Neural crest cell (in vitro differentiated cells): Measurements from ENCODE around the gene FAF1. TPM values are rescaled to one million over a fixed set of nuclear protein-coding genes. Genes with fewer than 3 reads are reported as not detected.

ENCODE experiments used
- DNase-seq: peaks from one replicate; pipeline ENCODE4 v3.0.0; 2021; ENCODE audit warnings: low read depth, mixed read lengths, low spot score
- H3K27ac Mint-ChIP-seq: one replicate; pipeline ENCODE4 v1.8.0; 2021; ENCODE audit warnings: mild to moderate bottlenecking, mixed read lengths; ENCODE audit not compliant: unreplicated experiment
- H3K27me3 Mint-ChIP-seq: 2 replicates; pipeline ENCODE4 v1.8.0; 2021; ENCODE audit warnings: low read depth, mild to moderate bottlenecking, mixed read lengths
- H3K36me3 Mint-ChIP-seq: 2 replicates; pipeline ENCODE4 v1.8.0; 2021; ENCODE audit warnings: low read depth, mild to moderate bottlenecking, mixed read lengths
- H3K4me1 Mint-ChIP-seq: 2 replicates; pipeline ENCODE4 v1.8.0; 2021; ENCODE audit warnings: mixed read lengths
- H3K4me3 Mint-ChIP-seq: one replicate; pipeline ENCODE4 v1.8.0; 2021; ENCODE audit warnings: mild to moderate bottlenecking, mixed read lengths
- H3K9me3 Mint-ChIP-seq: 2 replicates; pipeline ENCODE4 v1.8.0; 2021; ENCODE audit warnings: mixed read lengths
- CTCF ChIP-seq: fragments of 200-600 bp; sonication (generic); conservative IDR thresholded peaks from 2 replicates; pipeline ENCODE4 v1.5.0; 2021; ENCODE audit warnings: antibody characterized with exemption, mild to moderate bottlenecking
- total RNA-seq: library from RNA; stranded (reverse); gene quantifications from 2 replicates; pipeline ENCODE4 v1.2.1, GENCODE V29; 2021

Gene FAF1
- total RNA-seq, 1 donor from 2014 or later = 73.0 TPM

GRCh38 chr1:50620680-50621329, 339.3 kb downstream of the FAF1 start:
- H3K9me3 Mint-ChIP-seq = peaks cover 12% of the 10 kb centered on the region
- no peak overlapping the region for H3K4me3 Mint-ChIP-seq
- no peak overlapping the region for H3K27ac Mint-ChIP-seq
- no peaks in the 10 kb centered on the region for H3K27me3 Mint-ChIP-seq
- TF ChIP-seq CTCF = peak; percentile 50
- H3K4me1 Mint-ChIP-seq = no peaks in the 10 kb centered on the region
- no peak for DNase-seq
- H3K36me3 Mint-ChIP-seq = peaks cover 18% of the 10 kb centered on the region

- Mint-ChIP-seq H3K27ac (no peak overlapping the region), H3K9me3 (peaks cover 16% of the 10 kb centered on the region), H3K36me3 (peaks cover 12% of the 10 kb centered on the region), H3K27me3 (no peaks in the 10 kb centered on the region), H3K4me3 (no peak overlapping the region), H3K4me1 (peaks cover 11% of the 10 kb centered on the region)
- no peak for TF ChIP-seq CTCF
- no peak for DNase-seq
Observed at GRCh38 chr1:50615036-50615750, 344.9 kb downstream of the FAF1 start.

- Mint-ChIP-seq H3K4me1 (peaks cover 11% of the 10 kb centered on the region), H3K4me3 (no peak overlapping the region), H3K9me3 (peaks cover 7% of the 10 kb centered on the region), H3K27me3 (no peaks in the 10 kb centered on the region), H3K36me3 (peaks cover 3% of the 10 kb centered on the region), H3K27ac (peak overlapping the region; percentile 66)
- TF ChIP-seq CTCF = no peak
- DNase-seq = no peak
Observed at GRCh38 chr1:50611675-50612074, 348.4 kb downstream of the FAF1 start.

DNA sequence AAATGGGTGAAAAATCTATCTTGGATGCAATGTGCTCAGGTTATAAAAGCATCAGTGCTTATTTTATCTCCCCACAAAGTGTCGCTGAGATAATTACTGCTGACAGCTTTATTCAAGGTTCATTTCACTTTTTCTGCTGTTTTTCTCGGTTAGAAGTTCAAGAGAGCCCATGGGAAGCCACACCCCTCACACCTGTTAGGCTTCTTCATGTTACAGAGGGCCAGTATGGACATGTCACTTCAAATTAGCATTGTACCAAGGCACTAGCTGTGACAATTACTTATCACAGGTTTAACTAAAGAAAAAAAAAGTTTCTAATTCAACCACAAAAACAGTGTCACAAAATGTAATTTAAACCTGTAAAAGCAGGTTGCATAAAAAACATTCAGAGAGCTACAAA, 349.5 kb downstream of the FAF1 start:
- Mint-ChIP-seq H3K27ac (no peak overlapping the region), H3K9me3 (peaks cover 6% of the 10 kb centered on the region), H3K27me3 (no peaks in the 10 kb centered on the region), H3K4me3 (no peak overlapping the region), H3K36me3 (peaks cover 3% of the 10 kb centered on the region), H3K4me1 (peaks cover 11% of the 10 kb centered on the region)
- no peak for DNase-seq
- TF ChIP-seq CTCF = no peak

DNA sequence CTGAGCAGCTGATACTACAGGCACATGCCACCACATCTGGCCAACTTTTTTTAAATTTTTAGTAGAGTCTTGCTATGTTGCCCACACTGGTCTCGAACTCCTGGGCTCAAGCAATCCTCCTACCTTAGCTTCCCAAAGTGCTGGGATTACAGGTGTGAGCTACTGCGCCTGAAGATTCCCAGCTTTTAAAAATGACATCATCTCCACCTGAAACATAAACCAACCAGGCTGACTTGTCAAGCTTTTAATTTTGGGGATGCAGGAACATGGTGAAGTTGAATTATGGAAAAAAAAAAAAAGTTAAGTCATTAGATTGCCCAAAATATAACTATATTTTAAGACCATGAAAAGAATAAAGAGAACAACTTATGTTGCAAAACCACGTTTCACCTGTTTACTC, 350.6 kb downstream of the FAF1 start:
- Mint-ChIP-seq H3K4me1 (peaks cover 11% of the 10 kb centered on the region), H3K4me3 (no peak overlapping the region), H3K27me3 (no peaks in the 10 kb centered on the region), H3K9me3 (no peaks in the 10 kb centered on the region), H3K27ac (no peak overlapping the region), H3K36me3 (peaks cover 3% of the 10 kb centered on the region)
- no peak for DNase-seq
- TF ChIP-seq CTCF = no peak
